Myometrial cell (primary cell): Measurements from ENCODE around the gene HTR3B. TPM values are rescaled to one million over a fixed set of nuclear protein-coding genes. Genes with fewer than 3 reads are reported as not detected.

Experiments
- total RNA-seq: library from RNA; depleted of rRNA; stranded (reverse); fragments of >200 nt; gene quantifications from 2 replicates; pipeline ENCODE4 v1.2.3, GENCODE V29; 2015

Gene HTR3B
- not detected in 2 replicates for total RNA-seq

GRCh38 chr11:113904379-113905101 lies at the start of gene HTR3B:
HTR3B (plus strand) TSS chr11:113904796; CDS start chr11:113904934, 138 bp downstream.

DNA sequence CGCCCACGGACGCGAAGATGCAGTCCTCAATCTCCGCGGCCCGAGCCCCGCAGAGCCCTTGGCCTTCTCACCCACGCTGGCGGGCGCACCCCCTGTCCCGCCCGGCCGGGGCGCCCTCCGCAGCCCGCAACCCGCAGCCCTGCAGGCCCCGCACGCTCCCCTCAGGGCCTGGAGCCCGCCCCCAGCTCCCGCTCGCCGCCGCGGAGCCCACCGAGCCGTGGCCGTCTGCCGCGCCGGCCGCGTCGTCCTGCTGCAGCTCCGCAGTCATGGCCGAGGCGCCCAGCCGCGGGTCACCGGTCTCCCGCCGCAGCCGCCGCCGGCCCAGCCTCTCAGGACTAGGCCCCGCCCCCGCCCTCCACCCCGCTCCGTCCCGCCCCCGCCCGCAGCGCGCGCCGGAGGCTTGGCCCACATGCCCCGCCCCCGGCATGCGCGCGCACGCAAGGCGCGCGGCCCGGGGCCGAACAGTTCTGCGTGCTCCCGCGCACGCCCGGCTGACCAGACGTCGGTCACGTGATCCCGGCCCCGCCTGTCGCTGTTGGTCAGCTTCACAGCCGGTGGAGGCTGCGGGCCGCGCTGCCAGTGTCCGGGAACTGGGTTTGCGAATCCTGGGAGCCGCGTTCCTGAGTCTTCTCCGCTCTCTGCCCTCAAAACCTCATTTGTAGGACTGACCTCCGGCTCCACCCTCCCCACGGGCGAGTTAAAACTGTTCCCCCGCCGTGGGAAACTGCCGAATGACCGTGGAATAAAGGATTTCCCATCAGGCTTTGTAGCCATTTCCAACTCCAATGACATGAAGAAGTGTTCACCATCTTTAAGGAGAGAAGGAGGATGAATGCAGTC lies 29.1 kb upstream of the HTR3B start, which contains the start of gene USP28:
USP28 (minus strand) TSS at position 339 of the 840 bp plus-strand sequence; CDS start at position 268, 71 bp downstream.

GRCh38 chr11:113974741-113975470 lies 70.3 kb downstream of the HTR3B start, which contains the start of gene HTR3A:
HTR3A (plus strand) TSS chr11:113975108; CDS start chr11:113975326, 218 bp downstream.

Other genes with a start within 250 kb of the HTR3B start
- 0.18 TPM in 1 of 2 replicates, not detected in the other for gene TMPRSS5, start 198.5 kb upstream of the HTR3B start, total RNA-seq
- gene ZW10, start 131.1 kb upstream of the HTR3B start, total RNA-seq = 16.7 and 17.5 TPM in 2 replicates
- not detected in 2 replicates for gene CLDN25, start 125.0 kb upstream of the HTR3B start, total RNA-seq
- 19.3 and 25.7 TPM in 2 replicates for gene USP28, start 29.2 kb upstream of the HTR3B start, total RNA-seq
- gene HTR3A, start 70.3 kb downstream of the HTR3B start, total RNA-seq = not detected in 2 replicates
- 10.7 and 13.6 TPM in 2 replicates for gene ZBTB16, start 154.9 kb downstream of the HTR3B start, total RNA-seq